ENCODE measurements around the gene C17orf58. TPM values are rescaled to one million over a fixed set of nuclear protein-coding genes. Genes with fewer than 3 reads are reported as not detected.
"Not testable (repeated sequence)": the region's sequence is repeated elsewhere in the genome, so short reads cannot be mapped to it uniquely, and the experiment has no call there.

C17orf58 gene
- total RNA-seq, 2 experiments from 2014 or later = 17.8 to 27.7 TPM

DNA sequence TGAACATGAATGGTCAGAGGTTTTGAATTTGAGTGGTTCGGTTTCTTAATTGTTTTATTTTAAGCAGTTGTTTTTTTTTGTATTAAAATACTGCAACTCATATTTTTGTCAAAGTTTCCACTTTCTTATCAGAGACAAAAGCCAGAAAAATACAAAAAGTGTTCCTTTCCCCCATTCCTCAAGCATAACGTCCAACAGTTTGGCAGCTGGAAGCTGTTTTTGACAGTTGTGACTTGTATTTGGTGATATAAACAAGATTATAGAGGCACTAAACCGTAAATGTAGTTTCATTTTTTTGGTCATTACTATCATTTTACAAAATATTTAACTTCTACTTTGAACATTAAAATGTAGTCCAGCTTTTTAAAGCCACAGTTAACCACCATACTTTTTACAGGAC lies 36.0 kb downstream of the C17orf58 start:
- H3K4me3 ChIP-seq (ENCODE audit: low read depth, low read length, poor library complexity, severe bottlenecking); H2AFZ ChIP-seq (ENCODE audit: low read length); intact Hi-C loops (cut with micrococcal nuclease; ENCODE audit: unreplicated experiment); H3K9me3 ChIP-seq (ENCODE audit: low read length); H3K9me2 ChIP-seq (ENCODE audit: insufficient read depth, low read length); H3K27ac ChIP-seq (ENCODE audit: low read depth, low read length, poor library complexity, severe bottlenecking); H3K4me1 ChIP-seq (ENCODE audit: insufficient read depth, low read length, poor library complexity, severe bottlenecking); H3K79me2 ChIP-seq (ENCODE audit: insufficient read depth, low read depth, low read length); DNase-seq (ENCODE audit: low spot score); CTCF ChIA-PET (ENCODE audit: unreplicated experiment); H4K20me1 ChIP-seq (ENCODE audit: insufficient read depth, low read length); H3K4me2 ChIP-seq (ENCODE audit: low read length): not testable (repeated sequence)
- POLR2A ChIA-PET = interaction anchor here (2.5 kb wide), 1 partner anchor 18 kb away, joined by 7 read pairs; no protein-coding TSS in a partner anchor
- H3K36me3 ChIP-seq (ENCODE audit: insufficient read depth, low read length) = peaks cover 77% of the 10 kb centered on the region
- TSS peak; percentile 25 for BruUV-seq (replicated peaks)

DNA sequence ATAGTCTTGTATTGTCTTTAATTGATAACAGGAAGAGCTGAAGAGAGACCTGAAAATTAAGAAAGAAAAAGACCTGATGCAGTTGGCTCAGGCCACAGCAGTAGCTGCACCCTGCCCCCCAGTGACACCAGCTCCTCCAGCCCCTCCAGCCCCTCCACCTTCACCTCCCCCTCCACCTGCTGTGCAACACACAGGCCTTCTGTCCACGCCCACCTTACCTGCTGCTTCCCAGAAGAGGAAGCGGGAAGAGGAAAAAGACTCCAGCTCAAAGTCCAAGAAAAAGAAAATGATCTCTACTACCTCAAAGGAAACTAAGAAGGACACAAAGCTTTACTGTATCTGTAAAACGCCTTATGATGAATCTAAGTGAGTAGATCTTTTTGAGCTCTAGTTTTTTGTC lies 36.8 kb downstream of the C17orf58 start:
- intact Hi-C loops (cut with micrococcal nuclease; ENCODE audit: unreplicated experiment) = no loop called here
- no peak overlapping the region for H3K4me3 ChIP-seq (ENCODE audit: low read depth, low read length, poor library complexity, severe bottlenecking)
- no peak overlapping the region for H2AFZ ChIP-seq (ENCODE audit: low read length)
- BruUV-seq (replicated peaks) = no TSS peak
- POLR2A ChIA-PET = interaction anchor here (0.6 to 2.5 kb wide), 3 partner anchors 12 to 27 kb away, joined by 3 to 7 read pairs (median 3); no protein-coding TSS in a partner anchor
- no peak overlapping the region for H3K27ac ChIP-seq (ENCODE audit: low read depth, low read length, poor library complexity, severe bottlenecking)
- TF ChIP-seq CTCF (conservative IDR thresholded peaks at IDR 0.05; ENCODE audit: low read length) (peak; percentile 33; the same call in 1 of the 2 replicates), EZH2phosphoT487 (IDR thresholded peaks at IDR 0.05; ENCODE audit: borderline replicate concordance, low read depth, low read length) (no peak)
- no peaks in the 10 kb centered on the region for H3K9me3 ChIP-seq (ENCODE audit: low read length)
- H3K79me2 ChIP-seq (ENCODE audit: insufficient read depth, low read depth, low read length) = no peaks in the 10 kb centered on the region
- no peaks in the 10 kb centered on the region for H3K9me2 ChIP-seq (ENCODE audit: insufficient read depth, low read length)
- no peak overlapping the region for H3K4me2 ChIP-seq (ENCODE audit: low read length)
- no peak for DNase-seq (ENCODE audit: low spot score)
- H4K20me1 ChIP-seq (ENCODE audit: insufficient read depth, low read length) = no peaks in the 10 kb centered on the region
- CTCF ChIA-PET (ENCODE audit: unreplicated experiment) = interaction anchor here (0.6 kb wide), 1 partner anchor 43 kb away, joined by 3 read pairs; no protein-coding TSS in a partner anchor
- H3K4me1 ChIP-seq (ENCODE audit: insufficient read depth, low read length, poor library complexity, severe bottlenecking) = no peaks in the 10 kb centered on the region
- H3K36me3 ChIP-seq (ENCODE audit: insufficient read depth, low read length) = peaks cover 77% of the 10 kb centered on the region

GRCh38 chr17:67950945-67951344 lies 45.3 kb downstream of the C17orf58 start:
- POLR2A ChIA-PET = interaction anchor here (0.6 kb wide), 1 partner anchor 515 kb away, joined by 3 read pairs; no protein-coding TSS in a partner anchor
- intact Hi-C loops (cut with micrococcal nuclease; ENCODE audit: unreplicated experiment) = no loop called here
- peaks cover 93% of the 10 kb centered on the region for H3K36me3 ChIP-seq (ENCODE audit: insufficient read depth, low read length)

More at GRCh38 chr17:67950945-67951344, 45.3 kb downstream of the C17orf58 start:
- no TSS peak for BruUV-seq (replicated peaks)
- CTCF ChIA-PET (ENCODE audit: unreplicated experiment) = no interaction called here
- no peaks in the 10 kb centered on the region for H4K20me1 ChIP-seq (ENCODE audit: insufficient read depth, low read length)
- H3K79me2 ChIP-seq (ENCODE audit: insufficient read depth, low read depth, low read length) = no peaks in the 10 kb centered on the region
- H3K27ac ChIP-seq (ENCODE audit: low read depth, low read length, poor library complexity, severe bottlenecking) = no peak overlapping the region
- no peak overlapping the region for H3K4me3 ChIP-seq (ENCODE audit: low read depth, low read length, poor library complexity, severe bottlenecking)
- no peaks in the 10 kb centered on the region for H3K9me2 ChIP-seq (ENCODE audit: insufficient read depth, low read length)
- no peak for TF ChIP-seq EZH2phosphoT487 (IDR thresholded peaks at IDR 0.05; ENCODE audit: borderline replicate concordance, low read depth, low read length)
- TF ChIP-seq CTCF (conservative IDR thresholded peaks at IDR 0.05; ENCODE audit: low read length) = no peak
- no peaks in the 10 kb centered on the region for H3K4me1 ChIP-seq (ENCODE audit: insufficient read depth, low read length, poor library complexity, severe bottlenecking)
- H2AFZ ChIP-seq (ENCODE audit: low read length) = no peak overlapping the region
- H3K4me2 ChIP-seq (ENCODE audit: low read length) = no peak overlapping the region
- DNase-seq (ENCODE audit: low spot score) = no peak
- H3K9me3 ChIP-seq (ENCODE audit: low read length) = no peaks in the 10 kb centered on the region
